T-helper 1 cell treated with Interleukin-12 subunit alpha and Interleukin-12 subunit beta and Interleukin-4 antibody, amounts not matched to agents 30 ng/mL and 1 ng/mL, for 36 hours (primary cell): Measurements from ENCODE around the gene CYB5A. TPM values are rescaled to one million over a fixed set of nuclear protein-coding genes. Genes with fewer than 3 reads are reported as not detected.
"Not testable (repeated sequence)": the region's sequence is repeated elsewhere in the genome, so short reads cannot be mapped to it uniquely, and the experiment has no call there.

Experiments used
- intact Hi-C: fragments of 100-400 bp; cut with micrococcal nuclease; formaldehyde crosslinking; loops from one replicate; pipeline ENCODE4 v1.15.1; 2024
- total RNA-seq: library from RNA; stranded (reverse); gene quantifications from 2 replicates; pipeline ENCODE4 v1.2.3, GENCODE V29; 2022

CYB5A gene, protein sequence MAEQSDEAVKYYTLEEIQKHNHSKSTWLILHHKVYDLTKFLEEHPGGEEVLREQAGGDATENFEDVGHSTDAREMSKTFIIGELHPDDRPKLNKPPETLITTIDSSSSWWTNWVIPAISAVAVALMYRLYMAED
- 34.3 and 37.8 TPM in 2 replicates for total RNA-seq

DNA sequence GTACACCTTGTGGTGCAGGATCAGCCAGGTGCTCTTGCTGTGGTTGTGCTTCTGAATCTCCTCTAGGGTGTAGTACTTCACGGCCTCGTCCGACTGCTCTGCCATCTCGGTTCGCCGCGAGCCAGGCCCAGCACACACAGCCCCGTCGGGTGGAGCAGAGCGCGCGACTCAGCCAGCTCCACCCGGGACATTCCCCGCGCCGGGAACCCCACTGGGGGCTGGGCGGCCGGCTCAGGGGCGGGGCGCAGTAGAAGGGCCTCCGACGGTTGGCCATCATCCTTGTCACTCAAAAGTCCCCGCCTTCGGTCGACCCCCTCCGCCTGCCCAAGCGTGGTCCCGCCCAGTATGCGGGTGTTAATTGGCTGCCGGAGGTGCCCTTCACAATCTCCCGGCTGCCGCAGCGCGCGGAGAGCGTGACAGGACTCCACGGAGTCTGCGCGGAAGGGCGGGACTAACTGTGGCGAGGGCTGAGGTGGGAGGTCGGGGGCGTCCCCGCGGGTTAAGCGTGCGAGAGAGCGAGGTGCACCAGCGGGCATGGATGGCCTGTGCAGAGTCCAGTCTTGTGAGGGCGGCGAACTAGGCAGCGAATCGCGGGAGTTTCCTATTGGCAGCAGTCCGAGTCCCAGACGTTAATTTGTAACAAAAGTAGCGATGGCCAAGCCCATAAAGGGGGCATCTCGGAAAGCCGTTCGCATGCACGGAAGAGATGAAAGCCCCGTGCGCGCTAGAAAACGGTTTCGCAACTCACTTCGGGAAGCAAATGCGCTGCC lies at the start of gene CYB5A:
TSS of gene CYB5A (minus strand) at position 193 of the 770 bp plus-strand sequence. CDS start at position 105, 88 bp downstream.
- intact Hi-C loops = loop anchor here (1.0 to 5.0 kb wide), 8 partner anchors 50 to 920 kb away; partner anchors contain the start of genes TIMM21, TSHZ1 and ZNF407

DNA sequence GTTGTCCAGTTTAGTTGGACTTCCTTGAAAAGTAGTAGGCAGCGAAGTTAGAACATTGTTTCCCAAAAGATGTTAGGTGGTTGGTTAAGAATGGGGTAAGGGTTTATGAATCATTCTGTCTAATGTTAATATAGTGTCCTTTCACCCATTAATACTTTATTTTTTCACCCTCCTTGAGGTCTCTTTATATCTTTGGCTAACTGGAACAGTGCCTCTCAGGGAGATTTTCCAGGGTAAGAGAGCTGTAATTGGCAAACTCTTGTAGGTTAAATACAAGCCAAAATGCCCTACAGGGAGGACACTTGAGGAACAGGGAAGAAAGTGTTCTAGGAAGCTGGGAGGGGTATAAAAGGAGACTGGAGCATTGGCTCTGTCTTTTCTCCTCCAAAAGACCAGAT lies 46.1 kb upstream of the CYB5A start:
- intact Hi-C loops = no loop called here

DNA sequence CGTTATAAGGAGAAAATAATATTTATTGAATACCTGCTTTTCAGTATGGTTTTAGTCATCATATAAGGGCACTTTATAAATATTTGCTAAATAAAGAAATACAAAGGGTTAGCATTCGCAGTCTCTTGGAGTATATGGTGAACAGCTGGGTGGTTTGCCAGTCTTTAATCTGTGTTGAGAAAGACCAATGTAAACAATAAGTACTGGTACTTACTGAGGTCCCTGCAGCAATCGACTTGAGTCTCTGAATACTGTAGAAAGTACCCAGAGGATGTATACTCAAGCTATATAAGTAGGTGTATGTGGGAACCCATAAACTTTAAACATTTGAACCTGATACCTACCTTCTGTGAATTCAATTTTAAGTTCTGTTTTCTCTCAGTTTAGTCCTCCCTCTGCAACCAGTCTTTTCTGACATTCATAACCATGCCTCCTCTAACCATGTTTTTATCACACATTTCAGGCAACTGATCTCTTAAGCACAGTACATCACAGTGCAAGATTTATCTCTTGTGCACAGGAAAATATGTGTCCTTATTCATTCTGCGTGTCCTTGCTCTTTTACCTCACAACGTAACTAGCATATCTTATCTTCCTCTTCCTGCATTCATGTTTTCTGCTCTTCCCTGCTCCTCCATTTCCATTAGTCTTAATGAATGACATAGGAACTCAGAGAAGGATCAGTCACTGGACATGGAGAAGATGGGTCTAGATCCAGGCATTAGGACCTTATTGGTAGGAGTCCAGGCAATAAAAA lies 45.6 kb upstream of the CYB5A start:
- intact Hi-C loops = no loop called here

DNA sequence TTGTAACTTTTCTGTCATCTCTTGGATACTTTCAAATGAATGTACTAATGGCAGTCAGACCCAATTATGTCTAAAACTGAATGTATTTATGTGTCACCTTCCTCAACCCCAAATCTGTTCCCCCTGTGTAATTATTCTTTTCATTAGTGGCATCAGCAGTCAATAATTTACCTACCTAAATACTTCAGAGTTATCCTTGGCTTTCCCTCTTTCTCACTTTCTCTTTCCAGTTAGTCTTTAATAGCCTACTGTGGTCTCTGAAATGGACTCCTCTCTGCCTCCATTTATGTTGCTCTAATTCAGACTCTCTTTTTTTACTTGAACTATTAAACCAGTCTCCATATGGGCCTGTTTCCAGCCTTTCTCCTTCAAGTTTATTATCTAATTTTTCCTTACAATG lies 44.9 kb upstream of the CYB5A start:
- intact Hi-C loops = no loop called here

DNA sequence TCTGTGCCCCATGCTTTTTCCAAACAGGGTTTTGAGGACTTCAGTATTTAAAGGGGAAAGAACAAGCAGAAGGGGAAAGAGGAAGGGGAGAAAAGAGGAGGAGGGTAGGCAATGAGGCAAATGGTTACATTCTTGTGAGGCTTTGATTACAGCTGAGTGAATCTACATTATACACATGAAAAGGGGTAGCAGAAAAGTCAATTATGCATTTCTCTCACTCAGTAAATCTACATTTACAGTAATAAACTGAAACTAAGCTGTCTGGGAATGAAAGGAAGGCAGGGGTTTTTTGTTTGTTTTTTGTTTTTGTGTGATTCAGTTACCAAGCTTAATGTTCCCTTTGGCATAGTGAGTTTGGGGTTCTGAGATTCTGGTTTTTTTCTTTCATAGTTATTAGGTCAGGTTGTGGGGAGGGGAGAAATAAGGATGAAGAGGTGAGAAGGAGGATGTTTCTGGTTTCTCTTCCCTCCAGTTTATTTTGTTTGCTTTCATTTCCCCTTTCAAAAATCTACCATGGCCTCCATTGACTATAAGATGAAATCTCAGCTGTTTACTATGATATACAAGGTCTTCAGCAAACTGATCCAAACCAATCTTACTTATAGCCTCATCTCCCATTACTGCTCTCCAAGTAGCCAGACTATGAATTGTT lies 42.6 kb upstream of the CYB5A start:
- intact Hi-C loops = no loop called here

DNA sequence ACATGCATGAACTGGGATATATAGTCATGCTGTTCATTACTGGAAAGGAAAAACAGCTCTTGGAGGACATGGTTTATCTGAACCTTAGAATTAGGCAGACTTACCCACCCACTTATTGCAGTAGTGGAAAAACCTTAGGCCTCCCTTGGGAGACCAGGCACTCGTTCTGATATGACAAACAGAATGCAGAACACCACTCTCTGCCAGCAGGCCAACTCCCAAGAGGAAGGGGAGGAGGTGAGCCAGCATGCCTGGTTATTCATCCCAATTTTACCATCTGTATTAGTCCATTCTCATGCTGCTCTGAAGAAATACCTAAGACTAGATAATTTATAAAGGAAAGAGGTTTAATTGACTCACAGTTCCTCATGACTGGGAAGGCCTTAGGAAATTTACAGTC lies 41.3 kb upstream of the CYB5A start:
- intact Hi-C loops = no loop called here

DNA sequence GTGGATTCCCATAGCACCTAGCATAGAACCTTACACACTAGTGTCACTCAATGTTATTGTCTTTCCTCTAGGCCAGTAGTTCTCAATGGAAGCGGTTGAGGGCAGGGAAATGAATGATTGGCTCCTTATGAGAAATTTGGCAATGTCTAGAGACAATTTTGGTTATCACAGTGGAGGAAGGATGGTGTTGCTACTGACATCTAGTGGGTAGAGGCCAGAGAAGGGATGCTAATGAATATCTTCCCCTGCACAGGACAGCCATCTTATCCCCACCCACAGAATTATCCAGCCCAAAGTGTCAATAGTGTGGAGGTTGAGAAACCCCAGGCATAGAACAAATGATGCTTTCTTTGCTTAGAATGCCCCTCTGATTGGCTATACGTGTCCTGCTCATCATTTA lies 39.6 kb upstream of the CYB5A start:
- intact Hi-C loops = no loop called here

DNA sequence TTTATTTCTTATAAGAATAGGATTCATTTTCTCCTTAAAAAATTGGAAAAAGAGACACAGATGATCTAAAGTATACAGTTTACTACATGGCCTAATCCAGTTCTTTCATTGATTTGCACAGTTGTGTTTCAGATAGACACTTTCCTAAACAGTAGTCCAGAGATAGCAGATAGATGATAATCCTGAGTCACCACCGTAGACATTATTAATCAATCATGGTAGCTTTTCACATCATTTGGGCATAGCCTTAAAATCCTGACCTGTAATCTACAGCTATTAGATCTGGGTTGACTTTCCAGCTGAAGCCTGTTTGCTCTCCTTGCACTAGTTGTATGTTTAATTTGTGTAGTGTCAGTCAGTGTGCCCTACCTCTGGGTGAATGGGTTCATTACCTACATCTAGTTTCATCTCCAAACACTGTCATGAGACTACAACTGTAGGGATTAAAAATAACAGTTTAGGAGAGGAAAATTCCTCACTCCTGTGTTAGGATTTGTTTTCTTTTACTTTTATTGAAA lies 38.0 kb upstream of the CYB5A start:
- intact Hi-C loops = no loop called here

DNA sequence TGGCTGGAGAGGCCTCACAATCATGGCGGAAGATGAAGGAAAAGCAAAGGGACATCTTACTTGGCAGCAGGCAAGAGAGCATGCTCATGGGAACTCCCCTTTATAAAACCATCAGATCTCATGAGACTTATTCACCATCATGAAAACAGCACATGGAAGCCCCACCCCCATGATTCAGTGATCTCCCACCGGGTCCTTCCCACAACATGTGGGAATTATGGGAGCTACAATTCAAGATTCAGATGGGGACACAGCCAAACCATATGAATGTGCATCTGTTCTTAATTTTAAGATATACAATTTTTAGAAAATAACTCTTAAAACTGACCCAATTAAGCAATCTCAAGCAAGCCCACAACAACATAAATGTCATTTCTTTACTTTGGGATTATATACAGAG lies 36.4 kb upstream of the CYB5A start:
- intact Hi-C loops = no loop called here

DNA sequence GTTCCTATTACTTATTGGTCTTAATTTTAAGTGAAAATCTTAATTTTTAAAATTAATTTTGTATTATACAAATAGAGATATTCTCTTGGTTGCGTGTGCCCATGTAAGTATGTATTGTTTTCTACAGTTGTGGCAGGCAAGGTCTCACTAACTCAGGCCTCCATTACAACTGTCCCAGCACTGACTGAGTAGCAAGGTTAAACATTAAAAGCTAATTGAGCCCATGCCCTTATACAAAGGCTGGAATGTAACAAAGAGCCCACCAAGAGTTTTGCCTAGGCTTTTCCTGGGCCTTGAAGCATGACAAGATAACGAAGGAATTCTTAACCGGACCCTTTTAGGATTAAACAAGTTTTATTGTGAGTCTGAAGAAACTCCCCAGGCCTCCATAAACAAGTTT lies 35.0 kb upstream of the CYB5A start:
- intact Hi-C loops = not testable (repeated sequence)

DNA sequence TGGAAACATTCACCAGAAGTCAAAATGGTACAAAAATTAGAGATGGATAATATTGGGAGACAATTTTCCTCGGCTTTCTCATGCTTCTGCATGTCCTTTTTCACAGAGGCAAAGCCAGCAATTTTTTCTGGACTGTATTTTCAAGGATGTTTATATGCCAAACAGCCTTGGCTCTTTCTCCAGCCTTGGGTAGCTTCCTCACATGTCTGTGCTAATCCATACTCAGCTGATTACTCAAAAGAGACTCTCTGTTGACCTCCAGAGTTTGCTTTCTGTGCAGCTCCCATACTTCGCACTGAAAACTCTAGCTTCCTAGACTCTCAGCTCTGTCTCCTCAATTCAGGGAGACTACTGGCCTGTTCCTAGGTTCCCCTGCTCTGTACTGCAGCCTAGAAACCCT lies 34.5 kb upstream of the CYB5A start:
- intact Hi-C loops = no loop called here

DNA sequence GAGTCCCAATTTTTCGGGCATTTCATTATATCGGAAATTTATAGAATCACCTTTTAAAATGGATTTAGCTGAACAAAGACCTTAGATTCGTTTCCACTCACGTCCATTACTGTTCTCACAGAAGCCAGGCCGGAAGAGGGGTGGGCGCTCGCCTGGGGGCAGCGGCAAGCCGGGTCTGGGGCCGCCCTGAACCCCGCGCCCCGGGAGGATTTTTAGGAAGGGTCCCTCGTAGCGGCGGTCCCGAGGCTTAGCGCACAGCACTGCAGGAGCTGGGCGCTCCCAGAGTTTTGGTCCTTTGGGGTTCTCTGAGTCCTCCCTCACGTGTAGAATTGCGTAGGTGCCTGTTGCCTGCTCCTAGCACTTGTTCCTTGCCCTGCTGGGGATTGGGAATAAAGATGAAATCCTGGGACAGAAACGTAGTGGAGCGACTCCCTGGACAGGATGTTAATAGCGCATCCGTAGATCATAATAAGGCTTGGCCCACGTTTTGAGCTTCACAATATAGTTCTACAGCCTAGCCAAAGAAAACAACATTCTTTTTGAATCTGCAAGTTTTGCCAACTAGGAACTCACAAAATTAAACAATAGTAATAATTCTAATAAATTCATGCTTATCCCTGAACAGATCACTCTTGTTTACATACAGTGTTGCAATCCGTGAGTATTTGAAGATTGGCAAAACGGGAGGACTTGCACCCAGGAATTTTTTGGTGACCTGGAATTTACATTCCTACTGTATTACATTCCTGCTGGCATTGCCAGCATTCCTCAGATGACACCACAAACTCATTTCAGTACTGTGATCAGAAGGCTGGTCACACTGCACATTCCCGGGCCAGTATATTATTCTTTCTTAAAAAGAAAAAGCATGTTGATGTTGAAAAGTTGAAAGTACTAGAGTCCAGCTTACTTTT lies 24.8 kb upstream of the CYB5A start:
- intact Hi-C loops = no loop called here

DNA sequence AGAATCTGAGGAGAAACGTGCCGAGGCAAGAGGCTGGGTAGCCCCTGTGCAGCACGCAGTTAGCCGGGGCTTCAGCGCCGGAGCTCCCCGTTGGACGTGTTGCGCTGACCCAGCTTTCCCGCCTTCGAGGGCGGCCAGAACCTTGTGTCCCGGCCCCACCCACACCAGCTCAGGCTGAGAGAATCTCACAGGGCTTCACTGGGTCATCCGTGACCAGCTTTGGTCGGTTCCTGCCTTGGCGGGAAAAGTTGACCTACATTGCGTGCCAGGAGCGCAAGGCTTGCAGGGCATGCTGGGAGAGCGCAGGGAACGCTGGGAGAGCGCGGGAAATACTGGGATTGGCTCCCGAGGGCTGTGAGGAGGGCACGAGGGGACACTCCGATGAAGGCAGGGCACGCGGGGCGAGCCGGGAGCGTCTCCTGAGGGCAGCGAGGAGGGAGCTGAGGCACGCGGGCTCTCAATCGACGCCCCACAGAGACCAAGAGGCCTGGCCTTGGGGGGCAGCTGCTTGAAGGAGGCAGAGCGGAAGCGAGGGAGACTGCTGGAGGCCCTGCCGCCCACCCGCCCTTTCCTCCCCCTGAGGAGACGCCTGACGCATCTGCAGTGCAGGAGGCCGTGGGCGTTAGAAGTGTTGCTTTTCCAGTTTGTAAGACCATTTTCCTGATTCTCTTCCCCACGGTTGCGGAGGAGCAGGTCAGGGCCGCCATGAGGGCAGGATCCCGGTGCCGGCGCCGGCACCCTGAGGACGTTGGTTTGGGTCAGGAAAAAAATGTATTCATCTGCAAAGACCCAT lies 23.9 kb upstream of the CYB5A start, which contains the start of gene C18orf63:
TSS of gene C18orf63 (plus strand) at position 376 of the 793 bp plus-strand sequence. CDS start 2,027 bp downstream, outside the sequence.
- intact Hi-C loops = no loop called here

DNA sequence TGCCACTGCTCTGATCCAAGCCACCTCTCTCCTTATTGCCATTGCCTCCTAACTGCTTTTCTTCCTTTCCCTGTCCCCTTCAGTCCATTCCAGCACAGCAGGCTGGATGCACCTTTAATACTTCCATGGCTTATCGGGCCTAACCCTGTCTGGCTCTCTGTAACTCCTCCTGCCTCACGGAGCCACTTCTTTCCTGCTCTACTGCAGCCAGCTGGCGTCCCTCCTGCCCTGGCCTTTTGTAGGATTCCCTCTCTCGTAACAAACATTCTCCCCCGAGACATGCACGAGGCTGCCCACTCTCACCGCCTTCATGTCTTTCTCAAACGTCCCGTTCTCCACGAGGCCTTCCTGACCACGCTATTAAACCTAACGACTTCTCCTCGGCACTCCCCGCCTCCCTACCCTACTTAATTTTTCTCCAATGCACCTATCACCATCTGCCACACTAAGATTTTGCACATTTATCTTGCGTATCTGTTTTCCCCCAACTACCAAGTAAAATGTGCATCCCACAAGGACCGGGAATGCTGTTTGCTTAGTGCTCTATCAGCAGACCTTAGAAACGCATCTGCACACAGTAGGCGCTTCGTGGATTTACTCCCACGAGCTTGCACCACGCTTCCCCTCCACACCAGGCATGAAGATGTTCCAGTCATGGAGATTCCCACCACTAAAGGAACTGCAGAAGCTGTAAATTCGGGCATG lies 23.1 kb upstream of the CYB5A start:
- intact Hi-C loops = no loop called here

DNA sequence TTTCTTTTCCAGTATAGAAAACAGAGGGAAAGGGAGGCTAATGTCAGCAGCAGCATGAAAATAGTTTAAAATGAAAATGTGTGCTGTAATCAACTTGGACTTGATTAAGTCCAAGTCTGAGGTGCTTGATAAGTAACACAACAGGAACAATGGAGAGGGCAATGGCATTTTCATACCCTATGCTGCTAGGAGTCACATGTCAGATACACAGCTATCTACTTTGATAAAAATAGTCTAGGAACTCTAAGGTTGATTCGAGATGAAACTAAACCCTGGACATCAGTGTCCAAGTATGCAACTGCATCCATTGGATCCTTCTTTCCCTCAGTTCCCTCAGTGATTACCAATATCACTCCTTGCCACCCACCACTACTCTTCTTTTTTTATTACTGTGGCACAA lies 19.2 kb upstream of the CYB5A start:
- intact Hi-C loops = no loop called here

DNA sequence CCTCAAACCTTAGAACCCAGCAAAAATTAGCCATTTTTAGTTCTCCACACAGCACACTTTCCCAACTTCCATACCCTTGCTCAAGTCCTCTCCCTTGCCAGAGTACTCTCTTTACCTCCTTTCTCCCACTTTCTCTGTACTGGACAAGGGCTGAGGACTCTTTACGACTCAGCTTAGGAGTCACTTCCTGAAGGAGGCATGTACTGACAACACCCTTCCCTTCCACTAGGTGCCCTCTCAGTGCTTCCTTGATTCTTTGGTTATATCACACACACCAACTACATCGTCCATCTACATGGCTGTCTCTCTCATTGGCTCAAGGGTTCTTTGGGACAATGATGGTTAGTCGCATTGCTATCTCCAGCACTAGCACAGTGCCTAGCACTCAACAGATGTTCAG lies 18.6 kb upstream of the CYB5A start:
- intact Hi-C loops = no loop called here

DNA sequence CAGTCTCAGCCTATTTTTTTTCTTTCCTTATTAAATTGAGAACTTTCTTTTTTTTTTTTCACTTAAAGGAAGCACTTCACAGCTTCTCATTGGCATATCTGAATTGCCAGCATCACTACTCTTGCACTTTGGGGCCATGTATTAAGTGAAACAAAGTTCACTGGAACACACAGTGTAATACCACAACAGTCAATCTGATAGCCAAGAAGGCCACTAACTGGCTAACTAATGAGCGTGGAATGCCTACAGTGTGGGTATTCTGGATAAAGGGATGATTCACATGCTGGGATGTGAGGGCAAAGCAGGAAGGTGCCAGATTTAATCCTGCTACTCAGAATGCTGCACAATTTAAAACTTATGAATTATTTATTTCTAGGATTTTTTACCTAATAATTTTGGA lies 12.2 kb upstream of the CYB5A start:
- intact Hi-C loops = no loop called here

DNA sequence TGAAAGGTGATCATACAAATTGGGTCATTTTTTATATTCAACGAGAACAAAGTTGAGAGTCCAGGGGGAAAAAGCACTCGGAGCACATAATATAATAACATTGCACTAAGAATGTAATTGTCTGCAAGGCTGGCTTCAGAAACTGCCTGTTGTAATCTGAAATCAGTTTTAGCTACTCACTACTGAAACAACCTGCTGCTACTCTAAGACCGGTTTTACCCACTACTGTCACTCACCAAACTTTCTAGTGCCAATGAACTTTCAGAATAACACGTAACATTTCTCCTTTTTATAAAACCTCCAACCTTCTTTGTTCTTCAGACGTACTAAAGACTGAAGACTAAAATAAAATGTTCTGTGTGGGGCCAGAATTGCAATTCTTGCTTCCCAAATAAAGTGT lies 11.5 kb upstream of the CYB5A start:
- intact Hi-C loops = no loop called here

DNA sequence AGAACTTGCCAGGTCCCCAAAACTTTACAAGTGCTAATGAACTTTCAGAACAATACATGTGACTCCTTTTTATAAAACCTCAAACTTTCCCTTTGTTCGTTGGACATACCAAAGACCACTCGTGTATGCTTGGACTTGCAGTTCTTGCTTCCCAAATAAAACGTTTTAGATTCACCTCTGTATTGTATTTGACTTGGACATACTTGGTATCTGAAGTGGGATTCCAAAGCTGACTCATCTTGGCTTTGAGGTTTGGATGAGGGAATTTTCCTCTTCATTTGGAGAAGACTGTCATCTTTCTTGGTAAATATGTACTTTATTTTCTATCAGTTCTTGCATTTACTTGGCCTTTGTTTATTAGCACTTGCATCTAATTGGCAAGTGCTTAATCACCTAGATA lies 8.0 kb upstream of the CYB5A start:
- intact Hi-C loops = no loop called here
